SKM-1 (cell line): ENCODE data around the gene METRN.
"Not testable (repeated sequence)": the region's sequence is repeated elsewhere in the genome, so short reads cannot be mapped to it uniquely, and the experiment has no call there.

ENCODE experiments used
- DNase-seq: peaks from one replicate; lab custom pipeline; 2025; ENCODE audit not compliant: unreplicated experiment; lab: John Stamatoyannopoulos, UW

The METRN gene

DNA sequence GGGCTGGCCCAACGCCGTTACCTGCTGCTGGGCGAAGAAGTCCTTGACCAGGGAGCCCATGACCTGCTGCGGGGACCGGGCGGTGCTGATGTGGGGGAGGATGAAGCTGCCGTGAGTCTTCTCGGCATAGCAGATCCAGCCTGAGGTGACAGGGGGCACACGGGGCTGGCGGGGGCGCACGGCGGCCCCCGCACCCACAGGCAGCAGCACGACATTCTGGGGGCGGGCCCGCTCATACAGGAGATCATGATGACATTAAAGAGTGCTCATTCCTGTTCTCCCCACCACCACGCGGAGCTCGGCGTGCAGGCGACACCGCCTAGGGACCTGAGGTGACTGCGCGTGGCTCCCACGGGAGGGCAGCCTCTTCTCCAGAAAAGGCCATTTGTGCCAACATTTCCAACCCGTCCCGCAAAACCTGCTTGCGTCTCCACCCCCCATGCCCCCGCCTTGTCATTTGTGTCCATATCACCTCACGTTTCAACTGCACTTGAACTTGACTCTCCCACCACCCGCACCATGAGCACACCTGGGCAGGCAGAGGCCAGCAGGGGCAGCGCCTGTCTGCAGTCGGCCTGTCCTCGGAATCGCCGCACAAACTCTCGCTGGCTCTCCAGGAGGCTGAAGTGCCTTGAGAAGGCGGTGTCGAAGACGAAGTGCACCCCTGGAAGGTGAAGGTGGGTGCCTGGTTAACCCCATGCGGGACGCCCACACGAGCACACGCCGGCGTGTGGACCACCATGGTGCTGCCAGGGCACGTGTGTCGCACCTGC, 19.5 kb downstream of the METRN start:
- no peak for DNase-seq

DNA sequence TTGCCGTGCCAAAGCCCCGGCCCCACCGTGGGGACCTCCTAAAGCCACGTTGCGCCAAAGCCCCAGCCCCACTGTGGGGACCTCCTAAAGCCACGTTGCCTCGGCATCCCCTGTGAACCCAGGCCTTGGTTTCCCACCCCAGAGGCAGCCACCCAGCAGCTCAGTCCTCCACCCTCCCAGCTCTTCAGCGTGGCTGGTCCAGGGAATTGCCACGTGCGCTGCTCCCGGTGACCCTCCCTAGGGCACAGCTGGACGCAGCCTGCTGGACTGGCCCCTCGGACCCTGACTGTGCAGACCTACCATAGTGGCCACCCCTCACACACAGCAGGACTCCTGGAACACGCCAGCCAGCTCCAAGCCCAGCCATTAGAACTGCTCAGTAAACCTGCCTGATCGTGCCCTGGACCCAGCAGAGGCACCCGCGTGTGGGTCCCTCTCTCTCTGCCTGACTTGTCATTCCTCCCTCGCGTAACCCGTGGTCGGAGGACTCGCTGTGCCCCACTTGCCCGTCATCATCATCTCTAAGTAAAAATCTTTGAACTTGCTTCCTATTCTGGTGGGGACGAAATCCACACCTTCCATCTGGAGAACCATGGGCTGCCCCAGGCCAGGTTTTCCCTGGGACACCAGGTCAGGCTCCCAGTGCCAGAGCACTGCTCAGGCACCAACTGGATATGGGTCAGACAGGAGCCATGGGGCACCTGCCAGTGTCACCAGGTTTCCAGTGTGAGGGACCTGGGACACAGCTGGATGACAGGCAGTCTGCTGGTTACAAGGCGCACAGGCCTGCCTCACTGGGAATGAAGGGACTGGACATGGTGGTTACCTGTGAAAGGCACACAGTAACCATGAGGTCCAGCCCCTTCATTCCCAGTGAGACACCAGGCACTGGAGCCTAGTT, 20.3 kb downstream of the METRN start:
- DNase-seq, result no peak

DNA sequence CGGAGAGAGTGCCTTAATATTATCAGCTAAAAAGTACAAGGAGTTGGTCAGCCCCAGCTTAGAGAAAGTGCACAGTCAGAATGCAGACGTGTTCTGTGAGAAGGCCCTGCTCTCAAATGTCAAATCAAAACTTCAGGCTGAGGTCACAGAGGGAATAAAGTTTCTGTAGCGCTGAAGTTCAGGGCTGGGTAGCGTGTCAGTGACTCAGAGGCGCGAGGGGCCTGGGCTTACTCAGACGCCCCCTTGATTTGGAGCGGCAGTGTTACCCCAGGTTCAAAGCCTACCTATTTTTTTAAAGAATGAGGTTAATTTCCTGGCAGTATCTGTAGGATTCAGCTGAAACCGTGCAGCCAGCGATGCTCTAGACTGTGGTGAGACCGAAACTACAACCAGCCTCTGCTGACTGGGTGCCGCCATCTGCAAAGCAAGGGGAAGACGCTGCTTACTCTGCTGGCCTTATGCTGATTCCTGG, 21.1 kb downstream of the METRN start:
- no peak for DNase-seq

DNA sequence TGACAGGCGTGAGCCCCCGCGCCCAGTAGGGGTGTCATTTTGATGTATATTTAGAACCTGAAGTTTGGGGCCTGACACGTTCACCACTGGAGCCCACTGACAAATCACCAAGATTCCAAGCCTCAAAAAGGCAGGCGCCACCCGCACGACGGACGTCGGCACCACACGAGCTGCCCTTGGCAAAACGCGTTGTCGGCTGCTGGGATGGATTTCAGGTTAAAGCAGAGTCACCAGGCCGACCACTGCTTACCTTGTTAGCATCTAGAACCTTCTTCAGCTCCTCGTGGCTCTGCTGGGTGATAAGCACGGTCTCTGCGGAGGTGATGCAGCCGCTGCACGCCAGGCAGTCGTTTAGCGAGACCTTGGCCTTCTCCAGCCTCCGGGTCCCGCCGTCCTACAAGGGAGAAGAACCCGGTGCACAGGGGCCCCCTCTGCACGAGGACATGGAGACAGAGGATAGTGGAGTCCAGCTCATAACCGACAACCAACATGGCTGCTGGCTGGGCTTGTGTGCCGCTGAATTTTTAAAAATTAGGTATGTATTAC, 22.1 kb downstream of the METRN start:
- no peak for DNase-seq

DNA sequence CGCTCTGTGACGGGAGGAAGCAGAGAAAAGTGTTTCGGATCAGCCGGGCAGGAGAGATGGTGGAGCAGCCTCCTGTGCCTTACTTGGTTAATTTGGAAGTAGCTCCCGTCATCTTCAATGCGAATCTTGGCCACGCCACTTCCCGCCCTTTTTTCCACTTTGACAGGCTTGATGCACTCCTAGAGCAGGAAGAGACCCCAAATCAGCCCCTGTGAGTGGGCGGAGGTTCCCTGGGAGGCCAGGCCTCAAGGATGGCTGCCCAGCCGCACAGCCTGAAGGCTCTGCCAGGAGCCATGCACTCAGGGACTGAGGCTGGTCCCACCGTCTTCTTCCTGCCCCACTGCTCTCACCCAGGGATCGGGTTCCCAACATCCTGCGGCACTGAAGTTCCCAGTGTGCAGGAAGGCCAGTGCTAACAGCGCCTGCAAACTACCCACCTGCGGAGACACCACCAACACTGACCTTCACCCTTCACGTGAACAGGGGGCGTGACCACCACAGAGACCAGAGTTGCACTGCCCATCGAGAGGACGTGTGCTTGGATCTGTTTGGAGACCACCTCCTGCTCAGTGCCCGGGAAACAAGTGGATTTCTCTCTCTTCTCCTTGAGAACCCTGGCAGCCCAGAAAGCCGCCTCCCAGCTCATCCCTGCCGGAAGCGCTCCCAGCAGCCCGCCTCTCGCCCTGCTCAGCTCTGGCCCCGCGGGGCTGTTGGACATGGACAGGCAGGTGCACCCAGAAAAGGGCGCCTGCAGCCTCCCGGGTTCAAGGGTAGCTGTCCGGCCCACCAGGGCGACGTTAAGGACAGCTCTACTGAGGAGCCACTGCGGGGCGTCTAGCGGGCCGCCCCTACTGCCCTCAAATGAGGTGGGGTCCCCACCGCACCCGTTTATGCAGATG, 24.9 kb downstream of the METRN start:
- DNase-seq, result no peak

DNA sequence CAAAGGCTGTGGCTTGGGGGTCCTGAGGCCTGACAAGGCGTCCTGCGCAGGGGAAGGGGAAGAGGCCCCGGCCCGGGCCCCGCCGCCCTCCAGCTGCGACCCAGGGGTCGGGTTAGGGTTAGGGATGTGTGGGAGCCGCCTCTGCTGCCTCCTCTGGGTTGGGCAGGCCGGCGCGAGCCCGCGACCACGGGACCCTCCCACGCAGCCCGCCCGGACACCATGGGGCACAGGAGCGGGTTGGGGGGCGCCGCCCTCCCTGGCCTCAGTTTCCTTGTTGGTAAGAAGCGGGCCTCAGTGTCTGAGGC, 25.5 kb downstream of the METRN start:
- no peak for DNase-seq

DNA sequence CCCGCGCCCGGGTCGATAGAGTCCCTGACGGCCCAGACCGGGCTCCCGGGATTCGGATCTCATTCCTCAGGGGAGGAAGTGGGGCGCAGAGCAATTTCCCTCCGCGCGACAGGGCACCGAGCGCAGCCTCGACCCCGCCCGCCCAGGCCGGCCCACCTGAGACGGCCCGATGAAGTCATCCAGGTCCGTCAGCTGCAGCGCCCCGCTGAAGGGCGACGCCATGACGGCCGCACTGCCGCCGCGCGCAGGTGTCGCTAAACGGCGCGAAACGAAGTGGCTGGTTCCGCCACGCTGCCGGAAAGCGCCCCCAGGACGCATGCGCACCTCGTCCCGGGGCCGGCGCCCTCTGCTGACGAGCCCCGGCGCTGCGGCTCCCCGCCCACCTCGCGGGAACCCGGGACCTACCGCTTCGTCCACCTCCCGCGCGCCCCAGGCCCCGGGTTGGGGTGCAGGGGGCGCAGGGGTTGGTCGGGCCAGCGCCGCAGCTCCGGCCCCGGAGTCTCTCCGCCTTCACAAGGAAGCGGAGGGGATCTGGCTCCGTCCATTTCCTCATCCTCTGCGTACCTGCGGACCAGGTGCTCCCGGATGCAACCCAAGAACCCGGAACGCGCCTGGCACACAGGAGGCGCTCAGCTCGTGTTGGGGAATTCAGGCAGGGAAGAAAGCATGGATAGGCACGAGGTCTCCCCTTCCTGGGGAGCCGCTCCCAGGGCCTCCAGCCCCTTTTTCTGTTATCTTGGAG, 26.0 kb downstream of the METRN start, which contains the start of gene CIAO3:
Gene CIAO3 (minus strand): TSS at position 234 of the 742 bp plus-strand sequence. CDS start 12 bp downstream, at position 222.
- DNase-seq, result peak; percentile 44

DNA sequence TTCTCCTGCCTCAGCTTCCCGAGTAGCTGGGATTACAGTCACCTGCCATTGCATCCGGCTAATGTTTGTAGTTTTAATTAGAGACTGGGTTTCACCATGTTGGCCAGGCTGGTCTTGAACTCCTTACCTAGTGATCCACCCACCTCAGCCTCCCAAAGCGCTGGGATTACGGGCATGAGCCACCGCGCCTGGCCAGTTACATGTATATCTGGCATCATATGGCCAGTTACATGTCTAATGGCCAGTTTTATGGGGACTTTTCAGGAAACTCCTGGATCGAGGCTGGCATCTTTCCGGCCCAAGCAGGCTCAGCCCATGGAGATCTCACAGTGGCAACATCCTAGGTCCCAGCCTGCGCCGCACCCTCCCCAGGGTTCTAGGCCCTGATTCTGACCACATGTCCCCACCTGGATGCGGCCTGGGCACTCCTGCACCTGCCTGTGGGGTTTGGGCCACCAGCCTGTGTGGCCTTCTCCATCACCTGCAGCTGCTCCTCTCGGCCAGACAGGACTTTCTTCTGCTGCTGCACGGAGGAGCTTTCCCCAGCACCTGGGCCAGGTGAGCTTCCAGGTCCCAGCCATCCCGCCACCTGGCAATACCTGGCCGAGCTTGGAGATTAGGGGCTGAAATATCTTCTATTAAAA, 27.2 kb downstream of the METRN start:
- DNase-seq, result no peak

DNA sequence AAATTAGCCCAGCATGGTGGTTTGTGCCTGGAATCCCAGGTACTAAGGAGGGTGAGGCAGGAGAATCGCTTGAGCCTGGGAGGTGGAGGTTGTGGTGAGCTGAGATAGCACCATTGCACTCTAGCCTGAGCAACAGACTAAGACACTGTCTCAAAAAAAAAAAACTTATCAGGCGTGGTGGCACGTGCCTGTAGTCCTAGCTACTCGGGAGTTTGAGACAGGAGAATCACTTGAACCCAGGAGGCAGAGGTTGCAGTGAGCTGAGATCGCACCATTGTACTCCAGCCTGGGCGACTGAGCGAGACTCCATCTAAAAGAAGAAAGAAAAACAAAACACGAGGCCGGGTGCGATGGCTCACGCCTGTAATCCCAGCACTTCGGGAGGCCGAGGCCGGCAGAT, 28.0 kb downstream of the METRN start:
- DNase-seq, result not testable (repeated sequence)

DNA sequence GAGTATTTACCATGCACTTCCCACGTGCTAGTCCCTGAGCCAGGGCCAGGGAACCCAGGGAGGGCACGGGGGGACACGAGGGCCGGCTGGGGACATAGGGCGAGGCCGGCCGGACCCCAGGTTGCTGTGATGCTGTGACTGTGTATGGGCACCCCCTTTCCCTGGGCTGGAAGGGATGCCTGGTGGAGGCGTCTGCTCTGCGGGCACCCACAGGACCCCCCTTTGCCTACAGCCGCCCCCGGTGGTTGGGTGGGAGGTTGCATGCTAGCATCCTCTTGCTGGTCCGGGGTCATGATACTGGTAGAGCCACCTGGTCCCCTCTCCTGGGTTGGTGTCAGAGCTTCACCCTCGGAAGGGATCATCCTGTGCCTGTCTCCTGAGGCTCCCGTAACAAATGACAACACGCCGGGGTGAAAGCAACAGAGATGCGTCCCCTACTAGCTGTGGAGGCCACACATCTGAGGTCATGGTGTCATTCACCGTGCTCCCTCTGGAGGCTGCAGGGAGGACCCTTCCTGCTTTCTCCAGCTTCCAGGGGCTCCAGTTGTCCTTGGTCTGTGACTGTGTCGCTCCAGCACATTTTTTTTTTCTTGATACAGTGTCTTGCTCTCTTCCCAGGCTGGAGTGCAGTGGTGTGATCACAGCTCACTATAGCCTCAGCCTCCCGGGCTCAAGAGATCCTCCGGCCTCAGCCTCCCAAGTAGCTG, 29.0 kb downstream of the METRN start:
- no peak for DNase-seq

DNA sequence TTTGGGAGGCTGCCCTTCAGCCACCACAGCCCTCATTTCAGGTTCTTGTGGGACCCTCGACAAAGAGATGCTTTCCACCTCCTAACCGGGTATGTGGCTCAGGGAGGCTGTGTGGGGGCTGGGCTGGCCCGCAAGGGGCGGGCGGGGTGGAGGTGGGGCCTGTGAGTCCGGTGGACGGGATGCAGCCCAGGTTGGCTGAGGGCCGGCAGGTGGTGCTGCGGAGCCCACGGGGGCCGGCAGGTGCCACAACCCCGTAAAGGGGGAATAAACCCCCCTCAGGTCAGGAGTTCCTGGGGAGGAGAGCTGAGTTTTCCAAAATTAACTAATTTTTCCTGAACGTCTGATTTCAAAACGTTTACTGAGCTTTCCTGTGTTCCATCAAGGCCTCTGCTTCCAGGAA, 30.8 kb downstream of the METRN start:
- no peak for DNase-seq

DNA sequence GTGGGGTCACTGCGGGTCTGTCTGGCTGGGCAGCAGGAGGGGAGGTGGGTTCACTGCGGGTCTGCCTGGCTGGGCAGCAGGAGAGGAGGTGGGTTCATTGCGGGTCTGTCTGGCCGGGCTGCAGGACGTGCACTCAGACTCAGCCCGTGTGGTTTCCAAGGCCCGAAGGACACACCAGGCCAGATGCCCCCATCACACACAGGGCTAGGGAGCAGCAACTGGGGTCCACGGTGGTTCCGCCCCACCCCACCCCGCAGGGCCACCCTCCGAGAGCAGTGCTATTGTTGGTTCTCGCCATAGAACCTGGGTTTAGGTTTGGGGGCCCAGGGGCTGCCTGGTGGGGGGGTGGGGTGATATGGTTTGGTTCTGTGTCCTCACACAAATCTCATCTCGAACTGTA, 31.7 kb downstream of the METRN start:
- no peak for DNase-seq

DNA sequence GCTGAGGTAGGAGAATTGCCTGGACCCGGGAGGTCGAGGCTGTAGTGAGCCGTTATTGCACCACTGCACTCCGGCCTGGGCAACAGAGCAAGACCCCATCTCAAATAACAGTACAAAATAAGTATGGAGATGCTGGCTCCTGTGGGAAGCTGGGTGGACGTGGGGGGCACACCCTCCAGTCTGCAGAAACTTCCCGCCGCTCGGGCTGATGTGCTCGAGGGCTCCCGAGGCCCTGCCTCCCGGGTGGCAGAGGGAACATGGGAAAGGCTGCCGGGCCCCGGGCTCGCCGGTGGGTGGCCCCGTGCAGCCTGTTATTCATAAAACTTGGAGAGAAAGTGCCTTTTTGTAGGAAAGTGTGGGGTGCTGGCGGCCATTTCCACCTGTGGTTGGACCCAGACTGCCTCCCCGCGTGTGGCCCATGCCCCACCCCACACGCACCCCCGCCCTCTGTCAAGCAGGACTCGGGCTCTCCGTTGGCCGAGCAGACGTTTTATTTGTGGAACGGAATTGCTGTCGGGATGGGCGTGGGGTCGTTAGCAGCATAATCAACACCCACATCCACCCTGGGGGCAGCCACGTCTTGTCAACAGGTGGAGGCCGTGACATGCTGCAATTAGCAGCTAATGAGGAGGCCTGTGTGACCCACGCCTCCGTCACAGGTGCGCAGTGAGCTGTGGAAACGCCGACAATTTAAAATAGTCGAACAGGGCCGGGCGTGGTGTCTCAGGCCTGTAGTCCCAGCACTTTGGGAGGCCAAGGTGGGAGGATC, 33.2 kb downstream of the METRN start:
- no peak for DNase-seq

DNA sequence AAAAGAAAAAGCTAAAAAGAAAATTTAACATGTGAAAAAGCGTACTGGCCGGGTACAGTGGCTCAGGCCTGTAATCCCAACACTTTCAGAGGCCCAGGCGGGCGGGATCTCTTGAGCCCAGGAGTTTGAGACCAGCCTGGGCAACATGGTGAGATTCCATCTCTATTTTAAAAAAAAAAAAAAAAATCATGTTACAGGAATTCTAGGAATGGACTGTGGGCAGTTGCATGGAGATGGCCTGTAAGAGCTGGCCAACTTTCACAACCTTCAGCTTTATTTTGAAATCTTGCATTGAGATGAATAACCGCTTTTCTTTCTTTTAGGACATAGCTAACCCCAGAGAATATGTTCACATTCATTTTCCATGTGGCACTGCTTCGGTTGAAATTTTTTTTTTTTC, 34.1 kb downstream of the METRN start:
- no peak for DNase-seq

DNA sequence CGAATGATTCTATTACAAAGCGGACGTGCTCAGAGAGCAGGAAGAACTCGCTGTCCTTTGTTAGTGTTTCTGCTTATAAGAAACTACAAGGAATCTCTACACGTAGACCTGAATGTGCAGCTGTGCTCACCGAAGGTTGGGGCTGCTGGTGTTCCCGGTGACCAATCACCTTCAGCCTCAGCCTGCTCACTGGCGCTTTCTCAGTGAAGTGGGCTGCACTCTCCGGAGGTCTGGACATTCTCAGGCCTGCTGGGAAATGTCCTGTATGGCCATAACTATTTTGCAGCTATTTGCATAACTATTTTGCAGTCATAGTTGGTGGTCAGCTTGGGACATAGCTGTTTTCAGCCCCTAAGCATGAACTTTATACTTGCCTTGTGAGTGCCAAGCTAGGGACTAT, 35.6 kb downstream of the METRN start:
- DNase-seq, result no peak

DNA sequence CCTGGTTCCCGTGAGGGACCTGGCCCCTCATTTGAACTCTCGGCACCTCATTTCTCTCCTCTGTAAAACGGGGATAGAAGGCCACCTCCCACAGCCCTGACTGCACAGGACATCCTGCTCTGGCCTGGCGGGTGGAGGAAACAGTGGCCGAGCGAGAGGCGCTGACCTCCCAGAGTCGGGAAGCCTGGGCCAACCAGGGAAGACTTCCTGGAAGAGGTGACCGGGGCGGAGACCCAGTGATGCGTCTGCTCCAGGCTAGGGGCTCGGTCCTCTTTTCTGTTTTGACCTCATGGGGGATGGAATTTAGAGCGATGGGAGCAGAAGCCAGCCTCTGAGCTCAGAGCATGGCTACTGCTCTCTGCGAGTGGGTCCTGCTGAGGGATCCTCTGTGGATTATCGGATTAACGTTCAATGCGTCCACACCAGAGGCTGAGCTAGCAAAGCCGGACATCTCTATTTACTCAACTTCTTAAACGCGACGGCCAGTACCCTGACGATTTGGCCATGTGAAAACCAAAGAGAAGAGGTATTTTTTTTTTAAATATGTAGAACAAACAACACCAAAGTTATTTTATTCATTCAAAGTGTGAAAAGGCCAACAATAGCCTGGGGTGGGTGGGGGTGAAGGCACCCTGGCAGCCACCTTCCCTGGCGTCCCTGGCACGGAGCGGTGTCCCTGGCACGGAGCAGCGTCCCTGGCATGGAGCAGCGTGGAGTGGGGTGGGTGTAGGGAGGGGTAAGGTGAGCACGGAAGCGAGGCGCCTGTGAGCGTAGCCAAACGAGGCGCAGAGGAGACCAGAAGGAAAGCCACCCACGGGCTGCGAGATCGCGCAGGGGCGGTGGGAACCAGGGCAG, 36.5 kb downstream of the METRN start:
- no peak for DNase-seq

DNA sequence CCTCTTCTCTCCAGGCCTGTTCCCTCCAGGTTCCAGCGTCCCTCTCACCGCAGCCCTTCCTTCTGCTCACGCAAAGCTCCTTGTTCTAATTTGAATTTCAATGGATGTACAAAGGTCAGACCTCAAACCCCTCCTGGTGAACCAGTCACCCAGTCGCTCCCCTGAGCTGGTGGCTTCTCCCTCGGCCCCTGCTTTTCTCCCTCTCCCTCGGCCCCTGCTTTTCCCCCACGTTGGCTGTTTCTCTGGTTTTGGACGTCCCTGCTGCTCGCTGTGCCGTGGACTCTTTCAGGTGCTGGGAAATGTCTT, 37.0 kb downstream of the METRN start:
- DNase-seq, result no peak
